SU-DHL-6 (cell line): ENCODE data around the gene CENPS.
A peak's percentile ranks its signal among the peaks of the same experiment; 100 is the strongest.

Source experiments
- H2AFZ ChIP-seq: fragments of 200-600 bp; sonication (generic); 2 replicates; pipeline ENCODE4 v1.6.1; 2014; ENCODE audit warnings: low read depth, mild to moderate bottlenecking, moderate library complexity, mixed read lengths, antibody characterized with exemption, low read length; ENCODE audit not compliant: severe bottlenecking
- H3F3A ChIP-seq: fragments of 200-600 bp; shearing (Covaris generic); 2 replicates; pipeline ENCODE4 v1.6.0; 2016; ENCODE audit warnings: antibody characterized with exemption, mild to moderate bottlenecking; ENCODE audit not compliant: insufficient read depth
- H3K27ac ChIP-seq: fragments of 200-600 bp; sonication (generic); 2 replicates; pipeline ENCODE4 v1.5.1; 2016; ENCODE audit warnings: low read depth, mild to moderate bottlenecking, low read length, moderate library complexity, mixed read lengths
- H3K27me3 ChIP-seq: fragments of 200-600 bp; sonication (generic), shearing (Covaris generic); 2 replicates; pipeline ENCODE4 v1.6.0; 2014; ENCODE audit warnings: mild to moderate bottlenecking, low read length
- H3K36me3 ChIP-seq: fragments of 200-600 bp; sonication (generic); 2 replicates; pipeline ENCODE4 v1.6.1; 2014; ENCODE audit warnings: mild to moderate bottlenecking, low read length, mixed read lengths
- H3K4me2 ChIP-seq: fragments of 300-600, 200-600 bp; shearing (Covaris generic), sonication (generic); 2 replicates; pipeline ENCODE4 v1.6.0; 2014; ENCODE audit warnings: low read length, low read depth, mild to moderate bottlenecking; ENCODE audit not compliant: poor library complexity, severe bottlenecking
- H3K4me3 ChIP-seq: fragments of 200-600 bp; sonication (generic); 2 replicates; pipeline ENCODE4 v1.5.1; 2014; ENCODE audit warnings: antibody characterized with exemption, low read length, mild to moderate bottlenecking, mixed read lengths; ENCODE audit not compliant: insufficient read depth, poor library complexity, severe bottlenecking
- H3K79me2 ChIP-seq: fragments of 200-600 bp; sonication (generic); 2 replicates; pipeline ENCODE4 v1.6.1; 2014; ENCODE audit warnings: mild to moderate bottlenecking, low read length, moderate library complexity; ENCODE audit not compliant: insufficient read depth
- H3K9ac ChIP-seq: fragments of 200-600 bp; sonication (generic); 2 replicates; pipeline ENCODE4 v1.7.0; 2014; ENCODE audit warnings: mild to moderate bottlenecking, low read length
- H3K9me2 ChIP-seq: fragments of 200-600 bp; sonication (generic); replicated peaks from 2 replicates; pipeline ENCODE4 v1.6.1; 2014; ENCODE audit warnings: low read length; ENCODE audit not compliant: insufficient read depth
- H3K9me3 ChIP-seq: fragments of 200-600 bp; sonication (generic); 2 replicates; pipeline ENCODE4 v1.6.1; 2014; ENCODE audit warnings: low read length, mixed read lengths; ENCODE audit not compliant: insufficient read depth
- H4K20me1 ChIP-seq: fragments of 200-600 bp; sonication (generic); 2 replicates; pipeline ENCODE4 v1.6.1; 2014; ENCODE audit warnings: low read depth, mild to moderate bottlenecking, antibody characterized with exemption, low read length, moderate library complexity, mixed read lengths
- CTCF ChIP-seq: fragments of 200-600 bp; sonication (generic); IDR thresholded peaks from one replicate; pipeline ENCODE4 v1.5.1; 2017; ENCODE audit warnings: antibody characterized with exemption, mild to moderate bottlenecking, low read length, moderate library complexity; ENCODE audit not compliant: insufficient read depth, poor library complexity, severe bottlenecking
- EZH2phosphoT487 ChIP-seq: fragments of 200-600 bp; sonication (generic), shearing (Covaris generic); conservative IDR thresholded peaks from 2 replicates; pipeline ENCODE4 v1.6.1; 2018; ENCODE audit warnings: mild to moderate bottlenecking, antibody characterized with exemption, low read length, moderate library complexity, mixed read lengths

The CENPS gene

GRCh38 chr1:10429868-10430215, 391 bp upstream of the CENPS start:
- Histone ChIP-seq H3K4me2 (peak overlapping the region; percentile 95), H3K4me3 (peak overlapping the region; percentile 90), H3K27ac (peak overlapping the region; percentile 83; the same call in 1 of the 2 replicates), H3K79me2 (no peaks in the 10 kb centered on the region), H2AFZ (peak overlapping the region; percentile 96), H3K9ac (peak overlapping the region; percentile 88), H4K20me1 (no peaks in the 10 kb centered on the region), H3K36me3 (no peaks in the 10 kb centered on the region), H3K9me3 (no peaks in the 10 kb centered on the region), H3K9me2 (no peaks in the 10 kb centered on the region), H3K27me3 (no peaks in the 10 kb centered on the region), H3F3A (no peaks in the 10 kb centered on the region)
- no peak for TF ChIP-seq EZH2phosphoT487
- no peak for TF ChIP-seq CTCF

GRCh38 chr1:10431070-10431730, 967 bp downstream of the CENPS start:
- Histone ChIP-seq H4K20me1 (no peaks in the 10 kb centered on the region), H3K27me3 (no peaks in the 10 kb centered on the region), H3K36me3 (no peaks in the 10 kb centered on the region), H3K9me3 (no peaks in the 10 kb centered on the region), H3K27ac (no peak overlapping the region), H3K79me2 (no peaks in the 10 kb centered on the region), H3K9ac (peak overlapping the region; percentile 88), H3K9me2 (no peaks in the 10 kb centered on the region), H3K4me3 (peak overlapping the region; percentile 90), H3K4me2 (peak overlapping the region; percentile 95), H3F3A (no peaks in the 10 kb centered on the region), H2AFZ (peak overlapping the region; percentile 96)
- TF ChIP-seq CTCF (no peak), EZH2phosphoT487 (no peak)

- Histone ChIP-seq H3K4me2 (no peak overlapping the region), H2AFZ (no peak overlapping the region), H3K9ac (no peak overlapping the region)
Observed at GRCh38 chr1:10432910-10433700, 2.9 kb downstream of the CENPS start.

More at GRCh38 chr1:10432910-10433700, 2.9 kb downstream of the CENPS start:
- Histone ChIP-seq H3K36me3 (no peaks in the 10 kb centered on the region), H3K9me2 (no peaks in the 10 kb centered on the region), H3F3A (no peaks in the 10 kb centered on the region), H3K4me3 (no peak overlapping the region), H3K9me3 (no peaks in the 10 kb centered on the region), H4K20me1 (no peaks in the 10 kb centered on the region), H3K27ac (no peak overlapping the region), H3K79me2 (no peaks in the 10 kb centered on the region), H3K27me3 (no peaks in the 10 kb centered on the region)
- TF ChIP-seq EZH2phosphoT487 (no peak), CTCF (no peak)
